Loucy (cell line): ENCODE results near the gene TMED8.

ENCODE experiments used
- H2AFZ ChIP-seq: fragments of 200-600 bp; sonication (generic); 2 replicates; pipeline ENCODE4 v1.6.0; 2016; ENCODE audit warnings: antibody characterized with exemption, mild to moderate bottlenecking, low read length, moderate library complexity
- H3F3A ChIP-seq: fragments of 200-600 bp; 2 replicates; pipeline ENCODE4 v1.6.0; 2016; ENCODE audit warnings: antibody characterized with exemption, low read depth, mild to moderate bottlenecking
- H3K27me3 ChIP-seq: fragments of 200-600 bp; sonication (generic); 2 replicates; pipeline ENCODE4 v1.6.1; 2014; ENCODE audit warnings: low read length, mild to moderate bottlenecking; ENCODE audit not compliant: insufficient read depth, poor library complexity, severe bottlenecking
- H3K36me3 ChIP-seq: fragments of 200-600 bp; sonication (generic); 2 replicates; pipeline ENCODE4 v1.6.1; 2016; ENCODE audit warnings: low read length; ENCODE audit not compliant: insufficient read depth
- H3K4me1 ChIP-seq: fragments of 200-600 bp; sonication (generic); 2 replicates; pipeline ENCODE4 v1.5.1; 2014; ENCODE audit warnings: low read length, mild to moderate bottlenecking; ENCODE audit not compliant: insufficient read depth, poor library complexity, severe bottlenecking
- H3K4me2 ChIP-seq: fragments of 200-600 bp; sonication (generic); 2 replicates; pipeline ENCODE4 v1.6.0; 2014; ENCODE audit warnings: antibody characterized with exemption, low read length, low read depth, mild to moderate bottlenecking; ENCODE audit not compliant: poor library complexity, severe bottlenecking
- H3K4me3 ChIP-seq: fragments of 200-600 bp; sonication (generic); 2 replicates; pipeline ENCODE4 v1.5.1; 2014; ENCODE audit warnings: low read length, mild to moderate bottlenecking, mixed read lengths; ENCODE audit not compliant: poor library complexity, severe bottlenecking
- H3K79me2 ChIP-seq: fragments of 200-600 bp; sonication (generic); 2 replicates; pipeline ENCODE4 v1.6.1; 2014; ENCODE audit warnings: low read length; ENCODE audit not compliant: insufficient read depth
- H3K9ac ChIP-seq: fragments of 200-600 bp; sonication (generic); 2 replicates; pipeline ENCODE4 v1.6.0; 2014; ENCODE audit warnings: mild to moderate bottlenecking, low read depth, low read length, moderate library complexity; ENCODE audit not compliant: poor library complexity, severe bottlenecking
- H3K9me2 ChIP-seq: fragments of 200-600 bp; sonication (generic); replicated peaks from 2 replicates; pipeline ENCODE4 v1.6.1; 2016; ENCODE audit warnings: low read depth, low read length, mixed read lengths
- H3K9me3 ChIP-seq: fragments of 200-600 bp; sonication (generic); 2 replicates; pipeline ENCODE4 v1.6.1; 2014; ENCODE audit warnings: mild to moderate bottlenecking, antibody characterized with exemption, low read length, low read depth; ENCODE audit not compliant: insufficient read depth
- H4K20me1 ChIP-seq: fragments of 200-600 bp; sonication (generic); 2 replicates; pipeline ENCODE4 v1.6.0; 2014; ENCODE audit warnings: antibody characterized with exemption, low read length, mild to moderate bottlenecking; ENCODE audit not compliant: insufficient read depth, poor library complexity, severe bottlenecking
- CTCF ChIP-seq: fragments of 200-600 bp; sonication (generic); conservative IDR thresholded peaks from 2 replicates; pipeline ENCODE4 v1.5.1; 2014; ENCODE audit warnings: mild to moderate bottlenecking, antibody characterized with exemption, low read length
- EZH2phosphoT487 ChIP-seq: fragments of 200-600 bp; IDR thresholded peaks from 2 replicates; pipeline ENCODE4 v1.6.1; 2018; ENCODE audit warnings: antibody characterized with exemption, mild to moderate bottlenecking, moderate library complexity, borderline replicate concordance

Gene TMED8

GRCh38 chr14:77299771-77300170, 77.1 kb downstream of the TMED8 start:
- Histone ChIP-seq H3K27me3 (no peaks in the 10 kb centered on the region), H3K4me2 (no peak overlapping the region), H3K9ac (no peak overlapping the region), H3K4me3 (no peak overlapping the region), H3K79me2 (no peaks in the 10 kb centered on the region), H3K9me2 (no peaks in the 10 kb centered on the region), H3K9me3 (no peaks in the 10 kb centered on the region), H2AFZ (no peak overlapping the region), H3F3A (no peaks in the 10 kb centered on the region), H3K4me1 (no peaks in the 10 kb centered on the region), H4K20me1 (no peaks in the 10 kb centered on the region), H3K36me3 (peaks cover 40% of the 10 kb centered on the region; the same call in 1 of the 2 replicates)
- no peak for TF ChIP-seq EZH2phosphoT487

- Histone ChIP-seq H3K4me1 (no peaks in the 10 kb centered on the region), H4K20me1 (no peaks in the 10 kb centered on the region), H3F3A (no peaks in the 10 kb centered on the region), H3K4me2 (no peak overlapping the region), H3K36me3 (peaks cover 33% of the 10 kb centered on the region; the same call in 1 of the 2 replicates), H3K4me3 (no peak overlapping the region), H2AFZ (no peak overlapping the region), H3K79me2 (no peaks in the 10 kb centered on the region), H3K9me2 (no peaks in the 10 kb centered on the region), H3K9ac (no peak overlapping the region), H3K27me3 (no peaks in the 10 kb centered on the region), H3K9me3 (no peaks in the 10 kb centered on the region)
- TF ChIP-seq EZH2phosphoT487 (no peak), CTCF (no peak)
Observed at GRCh38 chr14:77296906-77297305, 80.0 kb downstream of the TMED8 start.

- Histone ChIP-seq H3F3A (no peaks in the 10 kb centered on the region), H3K9me3 (no peaks in the 10 kb centered on the region), H4K20me1 (no peaks in the 10 kb centered on the region), H3K4me1 (no peaks in the 10 kb centered on the region), H3K4me3 (no peak overlapping the region), H2AFZ (no peak overlapping the region), H3K36me3 (peaks cover 33% of the 10 kb centered on the region; the same call in 1 of the 2 replicates), H3K4me2 (no peak overlapping the region), H3K9me2 (no peaks in the 10 kb centered on the region), H3K79me2 (no peaks in the 10 kb centered on the region), H3K27me3 (no peaks in the 10 kb centered on the region), H3K9ac (no peak overlapping the region)
- TF ChIP-seq CTCF (no peak), EZH2phosphoT487 (no peak)
Observed at GRCh38 chr14:77296155-77296554, 80.7 kb downstream of the TMED8 start.

- H3K36me3 ChIP-seq = peaks cover 32% of the 10 kb centered on the region; the same call in 1 of the 2 replicates
- TF ChIP-seq CTCF (peak; percentile 35; the same call in 1 of the 2 replicates), EZH2phosphoT487 (no peak)
- H3K9me3 ChIP-seq = no peaks in the 10 kb centered on the region
- H3K9ac ChIP-seq = no peak overlapping the region
- H4K20me1 ChIP-seq = no peaks in the 10 kb centered on the region
- H3K9me2 ChIP-seq = no peaks in the 10 kb centered on the region
- H3K4me2 ChIP-seq = no peak overlapping the region
- no peak overlapping the region for H2AFZ ChIP-seq
- no peaks in the 10 kb centered on the region for H3K27me3 ChIP-seq
- no peaks in the 10 kb centered on the region for H3K79me2 ChIP-seq
- no peaks in the 10 kb centered on the region for H3K4me1 ChIP-seq
- H3K4me3 ChIP-seq = no peak overlapping the region
- no peaks in the 10 kb centered on the region for H3F3A ChIP-seq
Observed at GRCh38 chr14:77290705-77291104, 86.2 kb downstream of the TMED8 start.
